Body of pancreas (tissue), 4 donors: ENCODE measurements around the gene DCAF12L2. TPM values are rescaled to one million over a fixed set of nuclear protein-coding genes. Genes with fewer than 3 reads are reported as not detected.

Source experiments
- ATAC-seq: fragments of 150-250 bp; one replicate; pipeline ENCODE4 v1.9.1; 2016
- DNase-seq, 4 donors: peaks; one replicate each; pipeline ENCODE4 v3.0.0-alpha.2; 2019
- H3K27ac ChIP-seq, 4 donors: fragments of 200-600 bp; sonication (generic); 1 replicate in 3 of 4; 2 replicates in 1 of 4; pipeline versions ENCODE4 v1.5.1 to v1.6.1; 2016 to 2019; ENCODE audit warnings: mild to moderate bottlenecking in 1 of 4, mixed read lengths in 1 of 4, moderate library complexity in 1 of 4
- H3K27me3 ChIP-seq, 2 donors: fragments of 200-600 bp; sonication (generic); one replicate each; pipeline ENCODE4 v1.6.0; 2016; ENCODE audit warnings: mild to moderate bottlenecking in 1 of 2
- H3K36me3 ChIP-seq, 2 donors: fragments of 200-600 bp; sonication (generic); replicated peaks in 1 of 2; 2 replicates each; pipeline ENCODE4 v1.5.1; 2016; ENCODE audit warnings: low read depth in 2 of 2; ENCODE audit not compliant: insufficient read depth in 1 of 2
- H3K4me1 ChIP-seq: fragments of 200-600 bp; sonication (generic); one replicate; pipeline ENCODE4 v1.6.0; 2016
- H3K4me3 ChIP-seq, 2 donors: fragments of 200-600 bp; sonication (generic); 1 replicate in 1 of 2; 2 replicates in 1 of 2; pipeline ENCODE4 v1.5.1; 2016 to 2019
- H3K9me3 ChIP-seq, 3 donors: fragments of 200-600 bp; sonication (generic); 1 replicate in 2 of 3; 2 replicates in 1 of 3; pipeline ENCODE4 v1.5.1; 2016
- POLR2A ChIP-seq, 3 donors: fragments of 450-650 bp; IDR thresholded peaks; one replicate each; pipeline ENCODE4 v1.6.1; 2016; ENCODE audit warnings: antibody characterized with exemption in 3 of 3, mild to moderate bottlenecking in 2 of 3
- WGBS, 2 donors: methylation state at CpG; one replicate each; pipeline ENCODE4 v1.1.5; 2017; 5-methylcytosine and 5-hydroxymethylcytosine counted together
- intact Hi-C: fragments of 100-400 bp; cut with DNase I; formaldehyde crosslinking; loops from one replicate; pipeline ENCODE4 v1.15.1; 2023
- total RNA-seq, 2 donors: library from RNA; depleted of rRNA; stranded (reverse); fragments of >200 nt; gene quantifications; one replicate each; pipeline ENCODE4 v1.1.0, GENCODE V29; 2016
- TF ChIP-seq, protein P1 (sequence below), 7 experiments: fragments of 450-650 bp in 4 of 7; fragments of 200-600 bp in 3 of 7; sonication (generic) in 3 of 7; IDR thresholded peaks; one replicate each; pipeline ENCODE4 v1.5.1; 2016 to 2019; ENCODE audit warnings: antibody characterized with exemption in 7 of 7

The DCAF12L2 gene
- total RNA-seq, 2 donors from 2014 or later = not detected

DNA sequence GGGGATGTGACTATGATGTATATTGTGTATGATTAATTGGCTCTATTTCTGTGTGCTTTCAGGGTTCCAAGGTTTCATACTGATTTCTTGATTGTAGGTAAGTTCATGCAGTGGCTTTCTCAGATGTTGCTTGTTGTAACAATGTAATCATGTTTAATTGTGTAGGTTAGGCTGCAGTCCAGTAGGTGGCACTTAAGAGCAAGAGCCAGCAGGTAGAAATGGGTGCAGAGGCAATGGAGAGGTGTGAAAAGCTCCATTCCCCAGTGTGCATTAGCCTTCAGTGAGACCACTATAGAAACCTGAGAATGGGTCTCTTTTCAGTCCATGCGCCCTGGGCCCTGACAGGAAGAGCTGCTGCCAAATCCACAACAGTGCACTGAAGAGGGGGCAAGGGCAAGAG, 28.2 kb downstream of the DCAF12L2 start:
- intact Hi-C loops = no loop called here
- TF ChIP-seq, protein P1, sequence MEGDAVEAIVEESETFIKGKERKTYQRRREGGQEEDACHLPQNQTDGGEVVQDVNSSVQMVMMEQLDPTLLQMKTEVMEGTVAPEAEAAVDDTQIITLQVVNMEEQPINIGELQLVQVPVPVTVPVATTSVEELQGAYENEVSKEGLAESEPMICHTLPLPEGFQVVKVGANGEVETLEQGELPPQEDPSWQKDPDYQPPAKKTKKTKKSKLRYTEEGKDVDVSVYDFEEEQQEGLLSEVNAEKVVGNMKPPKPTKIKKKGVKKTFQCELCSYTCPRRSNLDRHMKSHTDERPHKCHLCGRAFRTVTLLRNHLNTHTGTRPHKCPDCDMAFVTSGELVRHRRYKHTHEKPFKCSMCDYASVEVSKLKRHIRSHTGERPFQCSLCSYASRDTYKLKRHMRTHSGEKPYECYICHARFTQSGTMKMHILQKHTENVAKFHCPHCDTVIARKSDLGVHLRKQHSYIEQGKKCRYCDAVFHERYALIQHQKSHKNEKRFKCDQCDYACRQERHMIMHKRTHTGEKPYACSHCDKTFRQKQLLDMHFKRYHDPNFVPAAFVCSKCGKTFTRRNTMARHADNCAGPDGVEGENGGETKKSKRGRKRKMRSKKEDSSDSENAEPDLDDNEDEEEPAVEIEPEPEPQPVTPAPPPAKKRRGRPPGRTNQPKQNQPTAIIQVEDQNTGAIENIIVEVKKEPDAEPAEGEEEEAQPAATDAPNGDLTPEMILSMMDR (IDR thresholded peaks at IDR 0.05) = no peak
- TF ChIP-seq POLR2A (IDR thresholded peaks at IDR 0.05) = no peak
- 40 to 88% methylated on average over 1 of the region's 1 CpG for WGBS, 2 donors

GRCh38 chrX:126124721-126125120, 41.4 kb downstream of the DCAF12L2 start:
- H3K9me3 ChIP-seq = no peaks in the 10 kb centered on the region
- 10 to 13% methylated on average over 1 to 2 of the region's 2 CpGs for WGBS, 2 donors
- H3K27me3 ChIP-seq = no peaks in the 10 kb centered on the region
- no peak for ATAC-seq
- H3K4me1 ChIP-seq = no peaks in the 10 kb centered on the region
- intact Hi-C loops = no loop called here
- TF ChIP-seq, protein P1 (IDR thresholded peaks at IDR 0.05) = no peak
- no peak for TF ChIP-seq POLR2A (IDR thresholded peaks at IDR 0.05)
- no peak for DNase-seq
- no peaks in the 10 kb centered on the region for H3K36me3 ChIP-seq
- H3K4me3 ChIP-seq = no peak overlapping the region
- H3K27ac ChIP-seq = no peak overlapping the region

More for the DNA sequence above, 28.2 kb downstream of the DCAF12L2 start:
- ATAC-seq (no peak), DNase-seq (no peak)
- no peak overlapping the region for H3K27ac ChIP-seq
- no peaks in the 10 kb centered on the region for H3K36me3 ChIP-seq
- no peaks in the 10 kb centered on the region for H3K9me3 ChIP-seq
- no peaks in the 10 kb centered on the region for H3K27me3 ChIP-seq
- no peaks in the 10 kb centered on the region for H3K4me1 ChIP-seq
- no peak overlapping the region for H3K4me3 ChIP-seq
